Measurements from ENCODE around the gene OR2T10.
A peak's percentile ranks its signal among the peaks of the same experiment; 100 is the strongest.
"Not testable (repeated sequence)": the region's sequence is repeated elsewhere in the genome, so short reads cannot be mapped to it uniquely, and the experiment has no call there.

The OR2T10 gene

GRCh38 chr1:248593226-248593625, 4.3 kb downstream of the OR2T10 start:
- ATAC-seq (no peak), DNase-seq (no peak)

- ATAC-seq (no peak), DNase-seq (no peak)
Measured at GRCh38 chr1:248592655-248593054, 4.8 kb downstream of the OR2T10 start.

- DNase-seq (no peak), ATAC-seq (no peak)
Measured at GRCh38 chr1:248590055-248590454, 7.4 kb downstream of the OR2T10 start.

- DNase-seq (no peak), ATAC-seq (no peak)
Measured at GRCh38 chr1:248589334-248589733, 8.2 kb downstream of the OR2T10 start.

- DNase-seq (no peak), ATAC-seq (no peak)
Measured at GRCh38 chr1:248585266-248585665, 12.2 kb downstream of the OR2T10 start.

- DNase-seq = no peak
- no peak for ATAC-seq
Measured at GRCh38 chr1:248576260-248576980, 21.1 kb downstream of the OR2T10 start.

- not testable (repeated sequence) for ATAC-seq
Measured at GRCh38 chr1:248574657-248575056, 22.8 kb downstream of the OR2T10 start, which contains the start of gene OR2T34. OR2T34 (minus strand) TSS chr1:248574757; CDS start chr1:248574757, 0 bp downstream.

GRCh38 chr1:248573856-248574255, 23.6 kb downstream of the OR2T10 start:
- ATAC-seq, DNase-seq: not testable (repeated sequence)

More at GRCh38 chr1:248574657-248575056, 22.8 kb downstream of the OR2T10 start, which contains the start of gene OR2T34:
- DNase-seq = not testable (repeated sequence)

- not testable (repeated sequence) for ATAC-seq, DNase-seq
Measured at GRCh38 chr1:248572049-248572448, 25.5 kb downstream of the OR2T10 start.

- not testable (repeated sequence) for ATAC-seq, DNase-seq
Measured at GRCh38 chr1:248570811-248571210, 26.7 kb downstream of the OR2T10 start.

- DNase-seq, ATAC-seq: not testable (repeated sequence)
Measured at GRCh38 chr1:248569049-248569448, 28.5 kb downstream of the OR2T10 start.

GRCh38 chr1:248565530-248566373, 31.7 kb downstream of the OR2T10 start:
- DNase-seq = not testable (repeated sequence)
- ATAC-seq = peak; percentile 90

- not testable (repeated sequence) for DNase-seq, ATAC-seq
Measured at GRCh38 chr1:248562672-248563071, 34.8 kb downstream of the OR2T10 start, which contains the start of gene OR2T29. OR2T29 (minus strand) TSS chr1:248562772; CDS start chr1:248559491, 3,281 bp downstream.

GRCh38 chr1:248551027-248551426, 46.5 kb downstream of the OR2T10 start:
- DNase-seq, ATAC-seq: not testable (repeated sequence)

GRCh38 chr1:248547383-248547782, 50.1 kb downstream of the OR2T10 start:
- not testable (repeated sequence) for ATAC-seq, DNase-seq

All from stimulated activated naive CD8-positive, alpha-beta T cell treated with anti-CD3 and anti-CD28 coated beads, Interleukin-15, Interleukin-2, amounts not matched to agents 100 U/mL and 50 U/mL, for 24 hours (primary cell).